ENCODE results near the gene KIAA1586. TPM values are rescaled to one million over a fixed set of nuclear protein-coding genes. Genes with fewer than 3 reads are reported as not detected.

Gene KIAA1586
- total and polyA plus RNA-seq, 9 of the 15 experiments (the other 6 are each of a cell fraction or from before 2014, with no cell fraction given) = 23.4 to 43.6 (median 29.5) TPM

- TF ChIP-seq TOE1 (IDR thresholded peaks at IDR 0.05; ENCODE audit: borderline replicate concordance) (peak; percentile 41; the same call in 1 of the 2 replicates), TOE1 (CRISPR knock-in tag; IDR thresholded peaks at IDR 0.05; ENCODE audit: borderline replicate concordance, low read depth) (no peak), FOXK2 (conservative IDR thresholded peaks at IDR 0.05 in 1 of 2, IDR thresholded peaks at IDR 0.05 in 1 of 2; ENCODE audit: low read depth in 2 of 2) (peak; percentile 54 to 82; a peak in 3 of 4 replicates), HLTF (IDR thresholded peaks at IDR 0.05) (peak; percentile 82; the same call in 1 of the 2 replicates), NFIX (CRISPR knock-in tag; IDR thresholded peaks at IDR 0.05; ENCODE audit: low read depth) (no peak), DEAF1 (CRISPR knock-in tag; IDR thresholded peaks at IDR 0.05) (no peak), PRDM10 (IDR thresholded peaks at IDR 0.05; ENCODE audit: partially characterized antibody) (no peak), ZBTB49 (CRISPR knock-in tag; IDR thresholded peaks at IDR 0.05; ENCODE audit: borderline replicate concordance) (no peak), ZNF583 (CRISPR knock-in tag; IDR thresholded peaks at IDR 0.05) (peak; percentile 29; the same call in 1 of the 2 replicates), HES1 (IDR thresholded peaks at IDR 0.05; ENCODE audit: low read depth) (peak; percentile 65; the same call in 1 of the 2 replicates), HMG20B (CRISPR knock-in tag; IDR thresholded peaks at IDR 0.05) (no peak), ZNF212 (CRISPR knock-in tag; IDR thresholded peaks at IDR 0.05) (no peak), SIN3B (IDR thresholded peaks at IDR 0.05; ENCODE audit: low read depth) (0 out of 2 replicates have a peak, but pooled peaks have one; percentile 18), COPS2 (conservative IDR thresholded peaks at IDR 0.05) (no peak), EP300 (IDR thresholded peaks at IDR 0.05; ENCODE audit: low read length) (peak; percentile 86), RFX7 (CRISPR knock-in tag; IDR thresholded peaks at IDR 0.05) (no peak), POLR2A (conservative IDR thresholded peaks at IDR 0.05) (peak; percentile 93), ZNF384 (IDR thresholded peaks at IDR 0.05; ENCODE audit: low read depth, low read length) (no peak), TSC22D4 (tag; IDR thresholded peaks at IDR 0.05) (no peak)
Observed at GRCh38 chr6:57089687-57090457, 43.4 kb downstream of the KIAA1586 start, which contains the start of gene ZNF451 (continued).
